Gastroesophageal sphincter (tissue), 4 donors: ENCODE measurements around the gene RPTOR. TPM values are rescaled to one million over a fixed set of nuclear protein-coding genes. Genes with fewer than 3 reads are reported as not detected.

Experiments used
- ATAC-seq: fragments of 150-250 bp; one replicate; pipeline ENCODE4 v1.9.1; 2016; ENCODE audit warnings: mild to moderate bottlenecking, moderate library complexity
- H3K27ac ChIP-seq, 4 donors: fragments of 200-600 bp; sonication (generic) in 3 of 4; 1 replicate in 3 of 4; 2 replicates in 1 of 4; pipeline ENCODE4 v1.5.1; 2016 to 2019
- H3K27me3 ChIP-seq: fragments of 200-600 bp; sonication (generic); one replicate; pipeline ENCODE4 v1.5.1; 2019
- H3K36me3 ChIP-seq, 2 donors: fragments of 200-600 bp; sonication (generic); one replicate each; pipeline ENCODE4 v1.5.1; 2019; ENCODE audit warnings: control low read depth in 1 of 2
- H3K4me1 ChIP-seq, 3 donors: fragments of 200-600 bp; sonication (generic); 1 replicate in 2 of 3; 2 replicates in 1 of 3; pipeline ENCODE4 v1.5.1; 2016 to 2019; ENCODE audit warnings: control low read depth in 2 of 3
- H3K4me3 ChIP-seq, 2 donors: fragments of 200-600 bp; sonication (generic); one replicate each; pipeline ENCODE4 v1.5.1; 2019; ENCODE audit warnings: mild to moderate bottlenecking in 1 of 2, moderate library complexity in 1 of 2
- H3K9me3 ChIP-seq, 3 donors: fragments of 200-600 bp; sonication (generic); one replicate each; pipeline ENCODE4 v1.5.1; 2017 to 2019; ENCODE audit warnings: control low read depth in 2 of 3
- EP300 ChIP-seq: sonication (generic); formaldehyde crosslinking; IDR thresholded peaks from one replicate; pipeline ENCODE4 v1.6.1; 2017; ENCODE audit warnings: antibody characterized with exemption, mild to moderate bottlenecking
- POLR2A ChIP-seq, 2 donors: fragments of 450-650 bp; IDR thresholded peaks; one replicate each; pipeline ENCODE4 v1.6.1; 2017; ENCODE audit warnings: antibody characterized with exemption in 2 of 2, mild to moderate bottlenecking in 2 of 2, moderate library complexity in 1 of 2
- POLR2AphosphoS5 ChIP-seq: sonication (generic); formaldehyde crosslinking; IDR thresholded peaks from one replicate; pipeline ENCODE4 v1.6.1; 2017; ENCODE audit warnings: antibody characterized with exemption
- WGBS, 2 donors: methylation state at CpG; one replicate each; pipeline ENCODE4 v1.1.5; 2018; ENCODE audit warnings: low coverage in 1 of 2; 5-methylcytosine and 5-hydroxymethylcytosine counted together
- total RNA-seq, 4 donors: library from RNA; depleted of rRNA; stranded (reverse); fragments of >200 nt; gene quantifications; one replicate each; pipeline ENCODE4 v1.1.0, GENCODE V29; 2016
- TF ChIP-seq, protein P1 (sequence below), 4 experiments: fragments of 200-600 bp in 2 of 4; fragments of 450-650 bp in 2 of 4; sonication (generic) in 1 of 4; IDR thresholded peaks; one replicate each; pipeline ENCODE4 v1.5.1; 2017 to 2019; ENCODE audit warnings: antibody characterized with exemption in 4 of 4, mild to moderate bottlenecking in 2 of 4, moderate library complexity in 2 of 4

RPTOR gene
- total RNA-seq, 4 donors from 2014 or later = 25.7 to 56.8 (median 39.7) TPM

DNA sequence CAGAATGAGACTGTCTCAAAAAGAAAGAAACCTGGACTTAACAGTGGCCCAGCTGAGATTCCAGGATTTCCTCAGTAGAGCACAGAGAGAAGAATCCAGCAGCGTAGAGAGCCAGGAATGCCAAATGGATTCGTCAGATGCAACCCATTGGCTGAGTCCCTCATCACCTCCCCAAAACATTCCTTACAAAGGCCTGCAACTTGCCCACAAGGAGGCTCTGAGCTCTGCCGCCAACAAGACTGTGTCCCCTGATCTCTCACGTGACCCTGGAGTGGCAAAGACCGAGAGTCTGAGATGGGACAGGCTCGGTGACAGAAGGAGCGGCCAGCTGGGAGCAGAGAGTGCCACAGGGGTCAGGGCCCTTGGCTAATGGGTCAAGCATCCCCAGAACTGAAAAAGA lies 440.1 kb downstream of the RPTOR start:
- peak overlapping the region in 3 of 4 donors; percentile 69 to 78 (median 75) for H3K27ac ChIP-seq
- peak; percentile 54 for ATAC-seq
- peaks cover 14% of the 10 kb centered on the region for H3K27me3 ChIP-seq
- no peaks in the 10 kb centered on the region for H3K9me3 ChIP-seq
- WGBS, 2 donors = 60% methylated on average over 1 of the region's 7 CpGs; no CpG with 5 or more reads in 1 of the 2 donors
- peaks cover 2 to 64% (median 15%) of the 10 kb centered on the region in 3 donors for H3K4me1 ChIP-seq
- H3K36me3 ChIP-seq = no peaks in the 10 kb centered on the region
- no peak overlapping the region for H3K4me3 ChIP-seq
- peak; percentile 49 for TF ChIP-seq POLR2AphosphoS5
- TF ChIP-seq EP300 = no peak
- TF ChIP-seq POLR2A (IDR thresholded peaks at IDR 0.05) = no peak
- TF ChIP-seq, protein P1, sequence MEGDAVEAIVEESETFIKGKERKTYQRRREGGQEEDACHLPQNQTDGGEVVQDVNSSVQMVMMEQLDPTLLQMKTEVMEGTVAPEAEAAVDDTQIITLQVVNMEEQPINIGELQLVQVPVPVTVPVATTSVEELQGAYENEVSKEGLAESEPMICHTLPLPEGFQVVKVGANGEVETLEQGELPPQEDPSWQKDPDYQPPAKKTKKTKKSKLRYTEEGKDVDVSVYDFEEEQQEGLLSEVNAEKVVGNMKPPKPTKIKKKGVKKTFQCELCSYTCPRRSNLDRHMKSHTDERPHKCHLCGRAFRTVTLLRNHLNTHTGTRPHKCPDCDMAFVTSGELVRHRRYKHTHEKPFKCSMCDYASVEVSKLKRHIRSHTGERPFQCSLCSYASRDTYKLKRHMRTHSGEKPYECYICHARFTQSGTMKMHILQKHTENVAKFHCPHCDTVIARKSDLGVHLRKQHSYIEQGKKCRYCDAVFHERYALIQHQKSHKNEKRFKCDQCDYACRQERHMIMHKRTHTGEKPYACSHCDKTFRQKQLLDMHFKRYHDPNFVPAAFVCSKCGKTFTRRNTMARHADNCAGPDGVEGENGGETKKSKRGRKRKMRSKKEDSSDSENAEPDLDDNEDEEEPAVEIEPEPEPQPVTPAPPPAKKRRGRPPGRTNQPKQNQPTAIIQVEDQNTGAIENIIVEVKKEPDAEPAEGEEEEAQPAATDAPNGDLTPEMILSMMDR (IDR thresholded peaks at IDR 0.05) = peak in 3 of 4 experiments; percentile 14 to 63 (median 17)

DNA sequence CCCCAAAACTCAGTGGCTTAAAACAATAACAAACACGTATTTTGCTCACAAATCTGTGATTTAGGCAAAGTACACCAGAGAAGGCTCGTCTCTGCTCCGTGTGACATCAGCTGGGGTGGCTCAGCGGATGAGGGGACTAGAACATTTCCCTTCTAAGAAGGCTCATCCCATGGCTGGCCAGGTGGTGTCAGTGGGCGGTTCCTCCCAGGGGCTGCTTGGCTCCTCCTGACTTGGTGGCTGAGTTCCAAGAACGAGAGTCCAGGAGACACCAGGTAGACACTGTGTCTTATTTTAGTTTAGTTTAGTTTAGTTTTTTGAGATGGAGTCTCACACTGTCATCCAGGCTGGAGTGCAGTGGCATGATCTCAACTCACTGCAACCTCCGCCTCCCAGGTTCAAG lies 441.4 kb downstream of the RPTOR start:
- no peaks in the 10 kb centered on the region for H3K36me3 ChIP-seq
- H3K4me3 ChIP-seq = no peak overlapping the region
- 63 to 88% methylated on average over 3 to 6 of the region's 7 CpGs for WGBS, 2 donors
- H3K4me1 ChIP-seq = peaks cover 1 to 57% (median 12%) of the 10 kb centered on the region in 3 donors
- H3K9me3 ChIP-seq = no peaks in the 10 kb centered on the region
- TF ChIP-seq POLR2AphosphoS5 (no peak), POLR2A (IDR thresholded peaks at IDR 0.05) (no peak), EP300 (no peak)
- TF ChIP-seq, protein P1 (IDR thresholded peaks at IDR 0.05) = no peak
- peaks cover 6% of the 10 kb centered on the region for H3K27me3 ChIP-seq
- H3K27ac ChIP-seq = no peak overlapping the region
- ATAC-seq = no peak

DNA sequence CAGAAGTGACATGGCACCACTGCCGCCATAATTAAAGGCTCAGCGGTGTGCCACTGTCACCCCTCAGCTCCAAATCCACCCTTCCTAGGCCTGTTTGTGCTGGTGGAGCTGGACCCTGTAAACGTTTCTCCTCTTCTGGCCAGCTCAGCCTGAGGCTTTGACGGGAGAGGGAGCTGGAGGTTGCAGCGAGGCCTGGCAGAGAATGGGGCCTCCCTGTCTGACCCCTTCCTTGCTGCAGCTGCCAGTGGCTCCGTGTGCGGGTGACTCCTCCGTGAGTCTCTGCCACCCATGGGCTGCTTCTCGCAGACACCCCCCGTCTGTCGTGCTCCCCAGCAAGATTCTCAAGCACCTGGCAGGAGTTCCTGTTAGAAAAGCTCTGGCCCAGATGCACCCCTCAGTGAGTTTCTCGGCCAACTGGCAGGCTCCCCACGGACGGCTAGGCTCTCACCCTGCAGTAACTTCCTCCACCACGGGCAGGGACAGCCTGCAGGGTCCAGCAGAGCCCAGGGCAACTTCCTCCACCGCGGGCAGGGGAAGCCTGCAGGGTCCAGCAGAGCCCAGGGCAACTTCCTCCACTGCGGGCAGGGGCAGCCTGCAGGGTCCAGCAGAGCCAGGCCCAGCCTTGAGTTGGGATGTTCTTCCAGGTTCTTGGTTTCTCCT lies 442.3 kb downstream of the RPTOR start:
- ATAC-seq = no peak
- no peaks in the 10 kb centered on the region for H3K36me3 ChIP-seq
- no peak overlapping the region for H3K4me3 ChIP-seq
- H3K9me3 ChIP-seq = no peaks in the 10 kb centered on the region
- H3K27me3 ChIP-seq = no peaks in the 10 kb centered on the region
- TF ChIP-seq, protein P1 (IDR thresholded peaks at IDR 0.05) = no peak
- TF ChIP-seq POLR2AphosphoS5 (no peak), EP300 (no peak), POLR2A (IDR thresholded peaks at IDR 0.05) (no peak)
- H3K4me1 ChIP-seq = peaks cover 0 to 53% (median 7%) of the 10 kb centered on the region in 3 donors
- H3K27ac ChIP-seq = peak overlapping the region in 2 of 4 donors; percentile 48 to 53
- WGBS, 2 donors = 71% methylated on average over 3 of the region's 18 CpGs; no CpG with 5 or more reads in 1 of the 2 donors

DNA sequence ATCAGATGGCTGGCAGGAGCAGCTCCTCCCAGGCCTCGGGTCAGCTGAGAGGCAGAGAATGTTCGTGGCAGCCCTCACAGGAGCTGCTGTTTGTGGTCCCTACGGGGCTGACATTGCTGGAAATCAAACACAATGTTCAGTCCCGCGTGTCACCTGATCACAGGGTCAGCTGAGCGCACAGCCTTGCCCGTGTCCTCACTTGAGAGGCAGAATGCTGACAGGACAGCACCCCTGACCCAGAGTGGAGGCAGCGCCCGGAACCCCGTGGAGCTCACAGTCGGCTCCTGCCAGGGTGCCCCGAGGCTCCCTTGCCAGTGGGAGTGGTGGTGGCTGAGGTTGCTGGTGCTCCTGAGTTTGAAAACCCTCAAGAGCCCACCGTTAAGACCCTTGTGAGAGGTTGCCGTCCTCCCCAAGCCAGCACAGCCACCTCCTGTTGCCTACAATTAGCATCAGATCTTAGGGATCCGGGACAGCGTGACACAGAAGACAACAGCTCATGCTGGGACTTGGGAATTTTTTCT lies 443.4 kb downstream of the RPTOR start:
- WGBS, 2 donors = 80% methylated on average over 1 of the region's 16 CpGs; no CpG with 5 or more reads in 1 of the 2 donors
- Histone ChIP-seq H3K27ac (peak overlapping the region in 2 of 4 donors; percentile 48 to 53), H3K9me3 (no peaks in the 10 kb centered on the region), H3K36me3 (no peaks in the 10 kb centered on the region), H3K4me1 (peaks cover 0 to 62% (median 7%) of the 10 kb centered on the region in 3 donors), H3K4me3 (no peak overlapping the region), H3K27me3 (no peaks in the 10 kb centered on the region)
- no peak for ATAC-seq
- TF ChIP-seq POLR2A (IDR thresholded peaks at IDR 0.05) (no peak), POLR2AphosphoS5 (no peak), EP300 (no peak)
- TF ChIP-seq, protein P1 (IDR thresholded peaks at IDR 0.05) = no peak

DNA sequence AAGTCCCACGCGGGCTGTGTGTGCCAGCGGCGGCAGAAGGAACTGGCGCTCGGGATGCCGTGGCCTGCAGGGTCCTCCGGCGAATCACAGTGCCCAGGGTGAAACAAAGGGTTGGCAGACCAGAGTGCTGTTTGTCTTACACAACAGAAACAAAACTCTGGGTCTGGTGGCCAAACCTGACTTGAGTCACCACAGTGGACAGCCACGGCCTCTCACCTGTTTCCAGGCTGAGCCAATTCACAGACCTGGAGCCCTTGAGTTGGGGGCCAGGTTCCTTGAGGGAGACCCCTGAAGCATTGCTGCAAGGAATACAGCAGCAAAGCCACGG lies 444.9 kb downstream of the RPTOR start:
- H3K4me1 ChIP-seq = peaks cover 0 to 69% (median 14%) of the 10 kb centered on the region in 3 donors
- H3K27ac ChIP-seq = no peak overlapping the region
- TF ChIP-seq EP300 (no peak), POLR2AphosphoS5 (no peak), POLR2A (IDR thresholded peaks at IDR 0.05) (no peak)
- TF ChIP-seq, protein P1 (IDR thresholded peaks at IDR 0.05) = no peak
- 86 to 88% methylated on average over 1 to 8 of the region's 11 CpGs for WGBS, 2 donors
- H3K27me3 ChIP-seq = no peaks in the 10 kb centered on the region
- no peak for ATAC-seq
- H3K9me3 ChIP-seq = no peaks in the 10 kb centered on the region
- peaks cover 0 to 5% of the 10 kb centered on the region in 2 donors for H3K36me3 ChIP-seq
- no peak overlapping the region for H3K4me3 ChIP-seq
